ENCODE results near the gene PSME3. TPM values are rescaled to one million over a fixed set of nuclear protein-coding genes. Genes with fewer than 3 reads are reported as not detected.

The PSME3 gene
- total and polyA plus RNA-seq, 2 experiments from 2014 or later = 93.5 to 178 TPM

DNA sequence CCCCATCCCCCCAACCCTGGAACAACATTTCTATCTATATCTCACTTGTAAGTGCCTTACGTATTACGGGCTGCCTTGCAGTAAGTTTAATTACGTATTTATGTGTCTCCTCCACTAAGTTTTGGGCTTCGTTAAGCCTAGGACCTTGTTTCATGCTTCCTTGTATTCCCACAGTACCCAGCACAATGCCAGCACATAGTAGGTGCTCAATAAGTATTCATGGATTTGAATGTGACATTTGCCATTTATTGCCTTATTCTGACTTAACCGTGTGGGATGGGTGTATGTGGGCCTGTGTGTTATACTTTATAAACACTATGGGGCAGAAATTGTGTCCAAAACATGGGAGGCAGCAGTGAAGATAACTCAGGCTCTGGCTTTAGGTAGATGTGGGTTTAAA is 40.7 kb upstream of the PSME3 start (continued):
- TF ChIP-seq, protein P1, sequence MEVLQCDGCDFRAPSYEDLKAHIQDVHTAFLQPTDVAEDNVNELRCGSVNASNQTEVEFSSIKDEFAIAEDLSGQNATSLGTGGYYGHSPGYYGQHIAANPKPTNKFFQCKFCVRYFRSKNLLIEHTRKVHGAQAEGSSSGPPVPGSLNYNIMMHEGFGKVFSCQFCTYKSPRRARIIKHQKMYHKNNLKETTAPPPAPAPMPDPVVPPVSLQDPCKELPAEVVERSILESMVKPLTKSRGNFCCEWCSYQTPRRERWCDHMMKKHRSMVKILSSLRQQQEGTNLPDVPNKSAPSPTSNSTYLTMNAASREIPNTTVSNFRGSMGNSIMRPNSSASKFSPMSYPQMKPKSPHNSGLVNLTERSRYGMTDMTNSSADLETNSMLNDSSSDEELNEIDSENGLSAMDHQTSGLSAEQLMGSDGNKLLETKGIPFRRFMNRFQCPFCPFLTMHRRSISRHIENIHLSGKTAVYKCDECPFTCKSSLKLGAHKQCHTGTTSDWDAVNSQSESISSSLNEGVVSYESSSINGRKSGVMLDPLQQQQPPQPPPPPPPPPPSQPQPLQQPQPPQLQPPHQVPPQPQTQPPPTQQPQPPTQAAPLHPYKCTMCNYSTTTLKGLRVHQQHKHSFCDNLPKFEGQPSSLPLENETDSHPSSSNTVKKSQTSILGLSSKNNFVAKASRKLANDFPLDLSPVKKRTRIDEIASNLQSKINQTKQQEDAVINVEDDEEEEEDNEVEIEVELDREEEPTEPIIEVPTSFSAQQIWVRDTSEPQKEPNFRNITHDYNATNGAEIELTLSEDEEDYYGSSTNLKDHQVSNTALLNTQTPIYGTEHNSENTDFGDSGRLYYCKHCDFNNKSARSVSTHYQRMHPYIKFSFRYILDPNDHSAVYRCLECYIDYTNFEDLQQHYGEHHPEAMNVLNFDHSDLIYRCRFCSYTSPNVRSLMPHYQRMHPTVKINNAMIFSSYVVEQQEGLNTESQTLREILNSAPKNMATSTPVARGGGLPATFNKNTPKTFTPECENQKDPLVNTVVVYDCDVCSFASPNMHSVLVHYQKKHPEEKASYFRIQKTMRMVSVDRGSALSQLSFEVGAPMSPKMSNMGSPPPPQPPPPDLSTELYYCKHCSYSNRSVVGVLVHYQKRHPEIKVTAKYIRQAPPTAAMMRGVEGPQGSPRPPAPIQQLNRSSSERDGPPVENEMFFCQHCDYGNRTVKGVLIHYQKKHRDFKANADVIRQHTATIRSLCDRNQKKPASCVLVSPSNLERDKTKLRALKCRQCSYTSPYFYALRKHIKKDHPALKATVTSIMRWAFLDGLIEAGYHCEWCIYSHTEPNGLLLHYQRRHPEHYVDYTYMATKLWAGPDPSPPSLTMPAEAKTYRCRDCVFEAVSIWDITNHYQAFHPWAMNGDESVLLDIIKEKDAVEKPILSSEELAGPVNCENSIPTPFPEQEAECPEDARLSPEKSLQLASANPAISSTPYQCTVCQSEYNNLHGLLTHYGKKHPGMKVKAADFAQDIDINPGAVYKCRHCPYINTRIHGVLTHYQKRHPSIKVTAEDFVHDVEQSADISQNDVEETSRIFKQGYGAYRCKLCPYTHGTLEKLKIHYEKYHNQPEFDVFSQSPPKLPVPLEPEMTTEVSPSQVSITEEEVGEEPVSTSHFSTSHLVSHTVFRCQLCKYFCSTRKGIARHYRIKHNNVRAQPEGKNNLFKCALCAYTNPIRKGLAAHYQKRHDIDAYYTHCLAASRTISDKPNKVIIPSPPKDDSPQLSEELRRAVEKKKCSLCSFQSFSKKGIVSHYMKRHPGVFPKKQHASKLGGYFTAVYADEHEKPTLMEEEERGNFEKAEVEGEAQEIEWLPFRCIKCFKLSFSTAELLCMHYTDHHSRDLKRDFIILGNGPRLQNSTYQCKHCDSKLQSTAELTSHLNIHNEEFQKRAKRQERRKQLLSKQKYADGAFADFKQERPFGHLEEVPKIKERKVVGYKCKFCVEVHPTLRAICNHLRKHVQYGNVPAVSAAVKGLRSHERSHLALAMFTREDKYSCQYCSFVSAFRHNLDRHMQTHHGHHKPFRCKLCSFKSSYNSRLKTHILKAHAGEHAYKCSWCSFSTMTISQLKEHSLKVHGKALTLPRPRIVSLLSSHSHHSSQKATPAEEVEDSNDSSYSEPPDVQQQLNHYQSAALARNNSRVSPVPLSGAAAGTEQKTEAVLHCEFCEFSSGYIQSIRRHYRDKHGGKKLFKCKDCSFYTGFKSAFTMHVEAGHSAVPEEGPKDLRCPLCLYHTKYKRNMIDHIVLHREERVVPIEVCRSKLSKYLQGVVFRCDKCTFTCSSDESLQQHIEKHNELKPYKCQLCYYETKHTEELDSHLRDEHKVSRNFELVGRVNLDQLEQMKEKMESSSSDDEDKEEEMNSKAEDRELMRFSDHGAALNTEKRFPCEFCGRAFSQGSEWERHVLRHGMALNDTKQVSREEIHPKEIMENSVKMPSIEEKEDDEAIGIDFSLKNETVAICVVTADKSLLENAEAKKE (CRISPR knock-in tag; IDR thresholded peaks at IDR 0.05) = no peak
- TF ChIP-seq POLR2AphosphoS5 (IDR thresholded peaks at IDR 0.05; ENCODE audit: low read depth) (no peak), STAT1 (IDR thresholded peaks at IDR 0.05; ENCODE audit: unreplicated experiment) (no peak), CREB1 (CRISPR knock-in tag; IDR thresholded peaks at IDR 0.05; ENCODE audit: low read depth) (no peak), EZH2phosphoT487 (IDR thresholded peaks at IDR 0.05; ENCODE audit: unreplicated experiment) (no peak), ZNF331 (CRISPR knock-in tag; IDR thresholded peaks at IDR 0.05; ENCODE audit: low read depth) (no peak), EZH2 (IDR thresholded peaks at IDR 0.05; ENCODE audit: low read depth, unreplicated experiment) (no peak)
- TF ChIP-seq, protein P2, sequence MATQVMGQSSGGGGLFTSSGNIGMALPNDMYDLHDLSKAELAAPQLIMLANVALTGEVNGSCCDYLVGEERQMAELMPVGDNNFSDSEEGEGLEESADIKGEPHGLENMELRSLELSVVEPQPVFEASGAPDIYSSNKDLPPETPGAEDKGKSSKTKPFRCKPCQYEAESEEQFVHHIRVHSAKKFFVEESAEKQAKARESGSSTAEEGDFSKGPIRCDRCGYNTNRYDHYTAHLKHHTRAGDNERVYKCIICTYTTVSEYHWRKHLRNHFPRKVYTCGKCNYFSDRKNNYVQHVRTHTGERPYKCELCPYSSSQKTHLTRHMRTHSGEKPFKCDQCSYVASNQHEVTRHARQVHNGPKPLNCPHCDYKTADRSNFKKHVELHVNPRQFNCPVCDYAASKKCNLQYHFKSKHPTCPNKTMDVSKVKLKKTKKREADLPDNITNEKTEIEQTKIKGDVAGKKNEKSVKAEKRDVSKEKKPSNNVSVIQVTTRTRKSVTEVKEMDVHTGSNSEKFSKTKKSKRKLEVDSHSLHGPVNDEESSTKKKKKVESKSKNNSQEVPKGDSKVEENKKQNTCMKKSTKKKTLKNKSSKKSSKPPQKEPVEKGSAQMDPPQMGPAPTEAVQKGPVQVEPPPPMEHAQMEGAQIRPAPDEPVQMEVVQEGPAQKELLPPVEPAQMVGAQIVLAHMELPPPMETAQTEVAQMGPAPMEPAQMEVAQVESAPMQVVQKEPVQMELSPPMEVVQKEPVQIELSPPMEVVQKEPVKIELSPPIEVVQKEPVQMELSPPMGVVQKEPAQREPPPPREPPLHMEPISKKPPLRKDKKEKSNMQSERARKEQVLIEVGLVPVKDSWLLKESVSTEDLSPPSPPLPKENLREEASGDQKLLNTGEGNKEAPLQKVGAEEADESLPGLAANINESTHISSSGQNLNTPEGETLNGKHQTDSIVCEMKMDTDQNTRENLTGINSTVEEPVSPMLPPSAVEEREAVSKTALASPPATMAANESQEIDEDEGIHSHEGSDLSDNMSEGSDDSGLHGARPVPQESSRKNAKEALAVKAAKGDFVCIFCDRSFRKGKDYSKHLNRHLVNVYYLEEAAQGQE (IDR thresholded peaks at IDR 0.05; ENCODE audit: unreplicated experiment) = no peak
- TF ChIP-seq, protein P3, sequence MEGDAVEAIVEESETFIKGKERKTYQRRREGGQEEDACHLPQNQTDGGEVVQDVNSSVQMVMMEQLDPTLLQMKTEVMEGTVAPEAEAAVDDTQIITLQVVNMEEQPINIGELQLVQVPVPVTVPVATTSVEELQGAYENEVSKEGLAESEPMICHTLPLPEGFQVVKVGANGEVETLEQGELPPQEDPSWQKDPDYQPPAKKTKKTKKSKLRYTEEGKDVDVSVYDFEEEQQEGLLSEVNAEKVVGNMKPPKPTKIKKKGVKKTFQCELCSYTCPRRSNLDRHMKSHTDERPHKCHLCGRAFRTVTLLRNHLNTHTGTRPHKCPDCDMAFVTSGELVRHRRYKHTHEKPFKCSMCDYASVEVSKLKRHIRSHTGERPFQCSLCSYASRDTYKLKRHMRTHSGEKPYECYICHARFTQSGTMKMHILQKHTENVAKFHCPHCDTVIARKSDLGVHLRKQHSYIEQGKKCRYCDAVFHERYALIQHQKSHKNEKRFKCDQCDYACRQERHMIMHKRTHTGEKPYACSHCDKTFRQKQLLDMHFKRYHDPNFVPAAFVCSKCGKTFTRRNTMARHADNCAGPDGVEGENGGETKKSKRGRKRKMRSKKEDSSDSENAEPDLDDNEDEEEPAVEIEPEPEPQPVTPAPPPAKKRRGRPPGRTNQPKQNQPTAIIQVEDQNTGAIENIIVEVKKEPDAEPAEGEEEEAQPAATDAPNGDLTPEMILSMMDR (conservative IDR thresholded peaks at IDR 0.05; ENCODE audit: low read depth in 2 of 2) = no peak
- TF ChIP-seq, protein P4, sequence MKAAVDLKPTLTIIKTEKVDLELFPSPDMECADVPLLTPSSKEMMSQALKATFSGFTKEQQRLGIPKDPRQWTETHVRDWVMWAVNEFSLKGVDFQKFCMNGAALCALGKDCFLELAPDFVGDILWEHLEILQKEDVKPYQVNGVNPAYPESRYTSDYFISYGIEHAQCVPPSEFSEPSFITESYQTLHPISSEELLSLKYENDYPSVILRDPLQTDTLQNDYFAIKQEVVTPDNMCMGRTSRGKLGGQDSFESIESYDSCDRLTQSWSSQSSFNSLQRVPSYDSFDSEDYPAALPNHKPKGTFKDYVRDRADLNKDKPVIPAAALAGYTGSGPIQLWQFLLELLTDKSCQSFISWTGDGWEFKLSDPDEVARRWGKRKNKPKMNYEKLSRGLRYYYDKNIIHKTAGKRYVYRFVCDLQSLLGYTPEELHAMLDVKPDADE (IDR thresholded peaks at IDR 0.05) = no peak

All from GM23338 (cell line).